HG02642 (cell line): Measurements from ENCODE around the gene HEMK1.

Source experiments
- ATAC-seq: cut with Tn5 transposase; IDR thresholded peaks from one replicate; pipeline ENCODE4 v1.9.1; 2021; ENCODE audit warnings: mild to moderate bottlenecking; ENCODE audit not compliant: unreplicated experiment, poor library complexity

The HEMK1 gene

GRCh38 chr3:50630394-50630793 is 61.1 kb downstream of the HEMK1 start:
- ATAC-seq, result no peak

GRCh38 chr3:50630877-50631276 is 61.6 kb downstream of the HEMK1 start:
- no peak for ATAC-seq

GRCh38 chr3:50632450-50632849 is 63.1 kb downstream of the HEMK1 start:
- ATAC-seq, result no peak

GRCh38 chr3:50633230-50633790 is 64.0 kb downstream of the HEMK1 start:
- no peak for ATAC-seq

- ATAC-seq, result no peak
These were observed 65.7 kb downstream of the HEMK1 start for GRCh38 chr3:50635066-50635465.

- ATAC-seq, result no peak
These were observed 67.7 kb downstream of the HEMK1 start for GRCh38 chr3:50637011-50637410.

- no peak for ATAC-seq
These were observed 68.6 kb downstream of the HEMK1 start for GRCh38 chr3:50637945-50638344.

GRCh38 chr3:50639055-50639494 is 69.8 kb downstream of the HEMK1 start:
- no peak for ATAC-seq

GRCh38 chr3:50642382-50642781 is 73.1 kb downstream of the HEMK1 start:
- ATAC-seq, result no peak

GRCh38 chr3:50644561-50644960 is 75.2 kb downstream of the HEMK1 start:
- ATAC-seq, result no peak

- ATAC-seq, result no peak
These were observed 76.1 kb downstream of the HEMK1 start for GRCh38 chr3:50645378-50645777.
